IMR-90 (cell line): ENCODE measurements around the gene ANKRD33B.
"Not testable (repeated sequence)": the region's sequence is repeated elsewhere in the genome, so short reads cannot be mapped to it uniquely, and the experiment has no call there.

Source experiments
- BHLHE40 ChIP-seq: fragments of 150-350 bp; IDR thresholded peaks from 2 replicates; pipeline ENCODE4 v1.6.1; 2016; ENCODE audit warnings: mild to moderate bottlenecking, low read depth, low read length
- CHD1 ChIP-seq: IDR thresholded peaks from 2 replicates; pipeline ENCODE4 v1.6.1; 2012; ENCODE audit warnings: low read depth, low read length, improper control_type of control experiment
- CTCF ChIP-seq: conservative IDR thresholded peaks from 2 replicates; pipeline ENCODE4 v1.5.1; 2012; ENCODE audit warnings: mild to moderate bottlenecking, low read depth, low read length, improper control_type of control experiment
- MAFK ChIP-seq: IDR thresholded peaks from 2 replicates; pipeline ENCODE4 v1.6.1; 2012; ENCODE audit warnings: low read depth, low read length, improper control_type of control experiment
- MXI1 ChIP-seq: IDR thresholded peaks from 2 replicates; pipeline ENCODE4 v1.6.1; 2012; ENCODE audit warnings: low read depth, mild to moderate bottlenecking, low read length, moderate library complexity, borderline replicate concordance
- POLR2A ChIP-seq: IDR thresholded peaks from 2 replicates; pipeline ENCODE4 v1.6.1; 2012; ENCODE audit warnings: mild to moderate bottlenecking, low read depth, low read length
- RAD21 ChIP-seq: IDR thresholded peaks from 2 replicates; pipeline ENCODE4 v1.6.1; 2012; ENCODE audit warnings: low read length, improper control_type of control experiment
- RCOR1 ChIP-seq: IDR thresholded peaks from 2 replicates; pipeline ENCODE4 v1.6.1; 2012; ENCODE audit warnings: mild to moderate bottlenecking, low read length, improper control_type of control experiment; ENCODE audit not compliant: insufficient replicate concordance
- RFX5 ChIP-seq: IDR thresholded peaks from 2 replicates; pipeline ENCODE4 v1.8.0; 2012; ENCODE audit warnings: low read depth, mild to moderate bottlenecking, low read length, moderate library complexity
- SMC3 ChIP-seq: fragments of 150-350 bp; IDR thresholded peaks from 2 replicates; pipeline ENCODE4 v1.6.1; 2016; ENCODE audit warnings: low read depth, mild to moderate bottlenecking, antibody characterized with exemption, low read length, moderate library complexity
- USF2 ChIP-seq: fragments of 150-350 bp; IDR thresholded peaks from 2 replicates; pipeline ENCODE4 v1.6.1; 2017; ENCODE audit warnings: mild to moderate bottlenecking, antibody characterized with exemption, low read length, low read depth

GRCh38 chr5:10514572-10514971 lies 49.3 kb upstream of the ANKRD33B start:
- not testable (repeated sequence) for TF ChIP-seq MAFK, RAD21, CHD1, USF2, POLR2A, CTCF, BHLHE40, SMC3, RFX5, MXI1, RCOR1
